Measurements from ENCODE around the gene ANKRD12.

ANKRD12 gene

DNA sequence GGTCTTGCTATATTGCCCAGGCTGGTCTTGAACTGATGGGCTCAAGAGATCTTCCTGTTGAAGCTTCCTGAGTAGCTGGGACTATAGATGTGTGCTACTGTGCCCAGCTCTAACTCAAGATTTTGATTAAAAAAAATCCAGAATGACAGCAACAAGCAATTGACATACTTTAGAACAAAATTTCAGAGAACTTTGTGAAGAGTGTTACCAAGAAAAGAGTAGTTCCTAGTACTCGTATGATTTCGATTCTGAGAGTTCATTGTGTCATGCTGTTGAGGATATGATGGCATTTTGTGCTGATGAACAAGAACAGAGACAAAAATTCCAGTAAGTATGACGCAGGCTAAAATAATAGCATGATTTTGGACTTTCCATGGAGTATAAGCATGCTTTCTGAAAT is 107.8 kb downstream of the ANKRD12 start:
- no peaks in the 10 kb centered on the region for H3K4me1 ChIP-seq (ENCODE audit: control insufficient read depth, insufficient read depth, low read length)
- H3K4me3 ChIP-seq (ENCODE audit: low read depth, low read length): no peak overlapping the region
- peaks cover 0 to 5% of the 10 kb centered on the region in 2 experiments; a peak in 2 of 3 replicates for H3K36me3 ChIP-seq (ENCODE audit: control insufficient read depth in 2 of 2, insufficient read depth in 1 of 2, low read length in 2 of 2)
- H3K9me3 ChIP-seq (ENCODE audit: control insufficient read depth, insufficient read depth, low read depth, low read length): no peaks in the 10 kb centered on the region
- ChIA-PET POLR2A (no interaction called here), CTCF (no interaction called here)
- TF ChIP-seq ZNF394 (tag by site-specific recombination; IDR thresholded peaks at IDR 0.05; ENCODE audit: borderline replicate concordance) (no peak), ZSCAN18 (tag by site-specific recombination; IDR thresholded peaks at IDR 0.05) (no peak), ZNF776 (tag by site-specific recombination; IDR thresholded peaks at IDR 0.05; ENCODE audit: borderline replicate concordance) (no peak), ZNF585B (tag by site-specific recombination; IDR thresholded peaks at IDR 0.05) (no peak)
- no peak overlapping the region for H3K27ac ChIP-seq (ENCODE audit: extremely low read depth, low read depth, low read length)

GRCh38 chr18:9248661-9249060 is 112.1 kb downstream of the ANKRD12 start:
- H3K9me3 ChIP-seq (ENCODE audit: control insufficient read depth, insufficient read depth, low read depth, low read length): no peaks in the 10 kb centered on the region
- no peak for TF ChIP-seq ZNF16 (tag by site-specific recombination; IDR thresholded peaks at IDR 0.05; ENCODE audit: low read depth)
- TF ChIP-seq ZNF155 (tag by site-specific recombination; IDR thresholded peaks at IDR 0.05): no peak
- no peak for TF ChIP-seq ZBTB11 (tag by site-specific recombination; conservative IDR thresholded peaks at IDR 0.05; ENCODE audit: low read depth)
- no peak for TF ChIP-seq SETDB1 (IDR thresholded peaks at IDR 0.05; ENCODE audit: insufficient read length, low read length)
- no peak for TF ChIP-seq SP7 (tag by site-specific recombination; IDR thresholded peaks at IDR 0.05)
- TF ChIP-seq ZNF138 (tag by site-specific recombination; IDR thresholded peaks at IDR 0.05; ENCODE audit: borderline replicate concordance): no peak
- TF ChIP-seq ZNF146 (tag by site-specific recombination; IDR thresholded peaks at IDR 0.05): no peak
- TF ChIP-seq ZNF629 (tag by site-specific recombination; IDR thresholded peaks at IDR 0.05): no peak
- CTCF ChIA-PET: no interaction called here
- H3K4me3 ChIP-seq (ENCODE audit: low read depth, low read length): no peak overlapping the region
- no peaks in the 10 kb centered on the region for H3K4me1 ChIP-seq (ENCODE audit: control insufficient read depth, insufficient read depth, low read length)
- H3K27ac ChIP-seq (ENCODE audit: extremely low read depth, low read depth, low read length): no peak overlapping the region
- POLR2A ChIA-PET: no interaction called here
- H3K36me3 ChIP-seq (ENCODE audit: control insufficient read depth in 2 of 2, insufficient read depth in 1 of 2, low read length in 2 of 2): no peaks in the 10 kb centered on the region; a peak in 1 of 3 replicates

- ChIA-PET CTCF (no interaction called here), POLR2A (no interaction called here)
- TF ChIP-seq ZNF670 (tag by site-specific recombination; IDR thresholded peaks at IDR 0.05; ENCODE audit: low read depth): no peak
- no peak for TF ChIP-seq ZFP37 (tag by site-specific recombination; IDR thresholded peaks at IDR 0.05)
- no peak for TF ChIP-seq KLF8 (tag by site-specific recombination; IDR thresholded peaks at IDR 0.05)
- no peak for TF ChIP-seq ZNF416 (tag by site-specific recombination; IDR thresholded peaks at IDR 0.05)
- no peak for TF ChIP-seq ZNF394 (tag by site-specific recombination; IDR thresholded peaks at IDR 0.05; ENCODE audit: borderline replicate concordance)
- no peak for TF ChIP-seq ZNF501 (tag by site-specific recombination; IDR thresholded peaks at IDR 0.05)
- TF ChIP-seq ZNF629 (tag by site-specific recombination; IDR thresholded peaks at IDR 0.05): no peak
- no peak for TF ChIP-seq ZFHX2 (tag by site-specific recombination; conservative IDR thresholded peaks at IDR 0.05)
- TF ChIP-seq ZSCAN23 (tag by site-specific recombination; IDR thresholded peaks at IDR 0.05): no peak
- TF ChIP-seq, protein P1, sequence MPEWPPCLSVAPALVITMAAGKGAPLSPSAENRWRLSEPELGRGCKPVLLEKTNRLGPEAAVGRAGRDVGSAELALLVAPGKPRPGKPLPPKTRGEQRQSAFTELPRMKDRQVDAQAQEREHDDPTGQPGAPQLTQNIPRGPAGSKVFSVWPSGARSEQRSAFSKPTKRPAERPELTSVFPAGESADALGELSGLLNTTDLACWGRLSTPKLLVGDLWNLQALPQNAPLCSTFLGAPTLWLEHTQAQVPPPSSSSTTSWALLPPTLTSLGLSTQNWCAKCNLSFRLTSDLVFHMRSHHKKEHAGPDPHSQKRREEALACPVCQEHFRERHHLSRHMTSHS (tag by site-specific recombination; IDR thresholded peaks at IDR 0.05): no peak
- no peak for TF ChIP-seq ZNF341 (tag by site-specific recombination; IDR thresholded peaks at IDR 0.05; ENCODE audit: low read depth)
- no peak for TF ChIP-seq ZNF335 (tag by site-specific recombination; conservative IDR thresholded peaks at IDR 0.05)
- TF ChIP-seq SETDB1 (IDR thresholded peaks at IDR 0.05; ENCODE audit: insufficient read length, low read length): no peak
- TF ChIP-seq ZNF221 (tag by site-specific recombination; IDR thresholded peaks at IDR 0.05; ENCODE audit: borderline replicate concordance): no peak
- no peak for TF ChIP-seq ZNF776 (tag by site-specific recombination; IDR thresholded peaks at IDR 0.05; ENCODE audit: borderline replicate concordance)
- no peak for TF ChIP-seq ZNF24 (tag by site-specific recombination; IDR thresholded peaks at IDR 0.05)
- TF ChIP-seq ZIC2 (tag by site-specific recombination; IDR thresholded peaks at IDR 0.05): no peak
- H3K27ac ChIP-seq (ENCODE audit: extremely low read depth, low read depth, low read length): no peak overlapping the region
- no peak overlapping the region for H3K4me3 ChIP-seq (ENCODE audit: low read depth, low read length)
- H3K4me1 ChIP-seq (ENCODE audit: control insufficient read depth, insufficient read depth, low read length): no peaks in the 10 kb centered on the region
- H3K36me3 ChIP-seq (ENCODE audit: control insufficient read depth in 2 of 2, insufficient read depth in 1 of 2, low read length in 2 of 2): no peaks in the 10 kb centered on the region
- no peaks in the 10 kb centered on the region for H3K9me3 ChIP-seq (ENCODE audit: control insufficient read depth, insufficient read depth, low read depth, low read length)
Measured at GRCh38 chr18:9249254-9249653, 112.7 kb downstream of the ANKRD12 start.

Data from HEK293 (cell line).